ENCODE results near the gene NR6A1.

NR6A1 gene

DNA sequence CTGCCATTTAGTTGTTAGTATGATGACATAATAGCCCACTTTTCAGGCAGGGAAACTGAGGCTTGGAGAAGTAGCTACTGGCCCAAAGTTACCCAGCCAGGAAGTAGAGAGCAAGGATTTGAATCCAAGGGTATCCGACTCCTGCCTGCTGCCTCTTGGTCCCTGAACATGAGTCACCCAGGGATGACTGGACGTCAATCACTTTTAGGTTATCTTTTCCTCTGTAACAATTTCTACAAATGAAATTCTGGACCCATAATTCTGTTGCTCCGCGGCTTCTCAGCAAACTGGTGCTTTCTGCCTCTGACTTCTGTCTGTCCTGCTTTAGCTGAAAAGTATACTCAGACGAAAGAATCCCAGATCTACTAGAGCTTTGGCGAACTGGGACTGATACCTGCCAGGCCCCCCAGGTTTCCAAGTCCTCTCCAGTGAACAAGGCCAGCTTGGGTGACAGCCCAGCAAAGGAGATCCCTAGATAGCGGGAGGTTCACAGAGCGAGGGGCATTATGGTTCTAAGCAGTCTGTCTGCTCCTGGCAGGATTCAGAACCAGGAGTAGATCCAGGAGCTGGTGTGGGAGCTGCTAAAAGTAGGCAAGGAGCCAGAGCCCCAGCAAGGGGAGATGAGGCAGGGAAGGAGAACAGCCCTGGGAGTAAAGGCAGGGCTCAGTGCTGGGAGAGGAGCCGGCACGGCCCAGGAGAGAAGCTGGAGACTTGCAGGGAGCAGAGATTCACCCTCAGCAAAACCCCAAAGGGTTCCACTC, 26.4 kb upstream of the NR6A1 start:
- in situ Hi-C loops (cut with MboI; ENCODE audit: low sequenced_read_pairs): no loop called here

GRCh38 chr9:124795881-124796431, 24.8 kb upstream of the NR6A1 start:
- in situ Hi-C loops (cut with MboI; ENCODE audit: low sequenced_read_pairs): no loop called here

DNA sequence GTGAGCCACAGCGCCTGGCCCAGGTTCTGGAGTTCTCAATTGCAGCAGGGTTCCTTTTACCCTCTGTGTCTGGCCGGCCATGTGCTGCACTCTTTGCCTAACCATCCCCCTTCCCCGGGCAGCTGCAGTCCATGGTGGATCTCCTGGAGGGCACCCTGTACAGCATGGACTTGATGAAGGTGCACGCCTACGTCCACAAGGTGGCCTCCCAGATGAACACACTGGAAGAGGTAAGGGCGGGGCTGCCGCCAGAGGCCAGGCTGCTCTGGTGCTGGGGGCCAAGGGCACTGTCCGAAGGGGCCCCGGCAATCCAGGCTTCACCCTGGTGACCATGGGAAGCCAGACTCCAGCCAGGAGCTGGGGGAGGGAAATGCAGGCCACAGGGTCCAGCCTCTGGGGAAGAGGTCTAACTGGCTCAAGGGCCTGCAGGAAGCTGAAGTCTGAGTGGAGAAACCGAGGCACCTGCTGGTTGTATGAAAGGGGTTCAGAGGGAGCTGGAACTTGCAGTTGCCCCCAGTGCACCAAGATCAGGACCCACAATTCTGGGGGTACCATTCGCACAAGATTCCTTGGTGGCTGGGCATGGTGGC, 23.9 kb upstream of the NR6A1 start:
- in situ Hi-C loops (cut with MboI; ENCODE audit: low sequenced_read_pairs): no loop called here

- in situ Hi-C loops (cut with MboI; ENCODE audit: low sequenced_read_pairs): no loop called here
These were observed 22.0 kb upstream of the NR6A1 start for GRCh38 chr9:124793015-124793541.

GRCh38 chr9:124792257-124793014, 21.3 kb upstream of the NR6A1 start:
- in situ Hi-C loops (cut with MboI; ENCODE audit: low sequenced_read_pairs): no loop called here

GRCh38 chr9:124790801-124791505, 19.8 kb upstream of the NR6A1 start:
- in situ Hi-C loops (cut with MboI; ENCODE audit: low sequenced_read_pairs): no loop called here

DNA sequence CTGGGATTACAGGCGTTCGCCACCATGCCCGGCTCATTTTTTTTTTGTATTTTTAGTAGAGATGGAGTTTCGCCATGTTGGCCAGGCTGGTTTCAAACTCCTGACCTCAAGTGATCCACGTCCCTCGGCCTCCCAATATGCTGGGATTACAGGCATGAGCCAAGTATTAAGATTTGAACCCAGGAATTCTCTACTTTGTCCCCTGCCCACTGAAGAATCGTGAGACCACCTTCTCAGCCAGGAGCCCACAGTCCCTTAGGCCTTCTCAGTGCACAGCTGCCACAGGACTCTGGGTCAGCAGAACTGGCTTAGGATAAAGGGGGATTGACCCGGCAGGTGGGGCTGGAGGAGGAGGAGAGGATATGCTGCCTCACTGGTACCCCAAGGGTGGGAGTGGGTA, 19.2 kb upstream of the NR6A1 start:
- in situ Hi-C loops (cut with MboI; ENCODE audit: low sequenced_read_pairs): no loop called here

DNA sequence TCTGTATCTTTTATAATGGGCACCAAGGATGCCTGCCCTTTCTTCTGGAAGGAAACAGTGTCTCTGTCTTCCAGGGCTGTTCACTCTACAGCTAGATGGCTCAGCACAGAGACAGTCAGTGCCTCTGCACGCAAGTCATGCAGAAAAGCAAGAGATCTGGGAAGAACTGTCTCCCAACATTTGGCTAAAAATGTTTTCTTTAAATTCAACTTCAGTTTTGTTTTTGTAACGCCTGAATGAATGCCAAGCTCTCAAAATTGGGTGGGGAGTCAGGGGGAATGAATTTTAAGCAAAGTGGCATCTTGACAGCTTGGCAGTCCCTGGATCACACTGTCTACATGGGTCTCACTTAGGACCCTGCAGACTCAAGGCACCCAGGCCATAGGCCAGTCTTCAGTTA, 18.4 kb upstream of the NR6A1 start:
- in situ Hi-C loops (cut with MboI; ENCODE audit: low sequenced_read_pairs): no loop called here

- in situ Hi-C loops (cut with MboI; ENCODE audit: low sequenced_read_pairs): no loop called here
These were observed 17.6 kb upstream of the NR6A1 start for GRCh38 chr9:124788542-124789217.

GRCh38 chr9:124786881-124787573, 15.9 kb upstream of the NR6A1 start:
- in situ Hi-C loops (cut with MboI; ENCODE audit: low sequenced_read_pairs): no loop called here

- in situ Hi-C loops (cut with MboI; ENCODE audit: low sequenced_read_pairs): no loop called here
These were observed 13.4 kb upstream of the NR6A1 start for GRCh38 chr9:124784509-124784908.

- in situ Hi-C loops (cut with MboI; ENCODE audit: low sequenced_read_pairs): no loop called here
These were observed 12.7 kb upstream of the NR6A1 start for GRCh38 chr9:124783830-124784229.

GRCh38 chr9:124782661-124783574, 11.8 kb upstream of the NR6A1 start:
- in situ Hi-C loops (cut with MboI; ENCODE audit: low sequenced_read_pairs): no loop called here

DNA sequence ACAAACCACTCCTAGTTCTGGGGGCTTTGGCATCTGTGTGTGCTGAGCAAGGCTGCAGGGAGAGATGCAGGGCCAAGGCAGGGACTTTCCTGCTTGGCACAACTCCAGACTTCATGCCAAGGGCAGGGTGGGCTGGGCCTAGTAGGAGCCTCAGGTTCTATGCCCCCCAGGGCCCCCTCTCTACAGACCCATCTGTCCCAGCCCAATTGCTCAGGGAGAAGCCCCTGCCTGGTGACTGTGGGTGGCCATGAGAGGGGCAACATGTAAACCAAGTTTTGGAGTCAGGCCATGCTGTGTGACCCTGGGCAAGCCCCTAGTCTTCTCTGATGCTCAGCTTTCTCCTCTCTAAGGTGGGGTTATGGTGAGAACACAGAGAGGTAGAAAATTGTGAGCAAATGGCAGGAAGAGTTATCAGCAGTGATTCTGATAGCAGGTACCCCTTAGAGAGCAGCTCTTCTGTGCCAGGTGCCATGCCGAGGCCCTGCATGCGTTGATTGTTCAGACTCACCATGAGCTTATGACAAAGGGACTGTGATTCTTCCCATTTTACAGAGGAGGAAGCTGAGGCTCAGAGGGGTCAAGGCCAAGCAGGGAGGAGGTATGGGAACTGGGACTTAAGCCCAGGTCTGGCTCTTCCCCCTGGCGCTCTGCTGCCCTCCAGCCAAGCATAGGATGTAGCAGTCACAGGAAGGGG, 11.0 kb upstream of the NR6A1 start:
- in situ Hi-C loops (cut with MboI; ENCODE audit: low sequenced_read_pairs): no loop called here

GRCh38 chr9:124780757-124781151, 9.6 kb upstream of the NR6A1 start:
- in situ Hi-C loops (cut with MboI; ENCODE audit: low sequenced_read_pairs): no loop called here

DNA sequence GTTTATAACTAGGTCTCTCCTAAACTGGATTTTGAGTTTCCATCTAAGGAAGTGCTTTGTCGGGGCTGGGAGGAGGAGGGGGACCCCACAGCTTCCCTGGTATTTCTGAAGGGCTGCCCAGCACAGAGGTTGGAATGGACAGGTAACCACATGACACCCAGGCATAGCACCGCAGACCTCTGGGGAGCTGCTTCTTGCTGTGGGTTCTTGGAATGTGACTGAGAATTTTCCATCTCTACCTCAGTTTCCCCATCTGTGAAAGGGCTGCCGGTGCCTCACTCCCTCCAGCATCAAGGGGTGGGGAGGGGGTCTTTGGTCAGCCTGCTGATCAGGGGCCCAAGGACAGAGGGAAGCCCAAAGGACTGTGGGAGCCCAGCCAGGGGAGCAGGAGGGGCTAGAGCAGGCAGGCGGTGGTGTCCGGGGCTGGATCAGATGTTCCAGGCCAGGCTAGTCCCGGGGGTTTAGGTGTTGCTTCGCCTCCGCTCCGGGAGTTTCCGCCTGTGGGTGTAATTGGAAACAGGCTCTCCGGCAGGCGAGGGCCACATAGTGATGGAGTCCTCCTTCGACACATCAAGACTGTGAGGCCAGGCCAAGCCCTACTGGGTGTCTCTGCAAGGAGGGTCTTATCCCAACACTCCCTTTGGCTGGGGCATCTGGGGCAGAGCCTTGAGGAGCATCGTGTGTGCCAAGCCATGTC, 9.1 kb upstream of the NR6A1 start:
- in situ Hi-C loops (cut with MboI; ENCODE audit: low sequenced_read_pairs): no loop called here

GRCh38 chr9:124779368-124780059, 8.4 kb upstream of the NR6A1 start:
- in situ Hi-C loops (cut with MboI; ENCODE audit: low sequenced_read_pairs): no loop called here
